Prostate gland (tissue), 2 donors: ENCODE results near the gene PPARA. TPM values are rescaled to one million over a fixed set of nuclear protein-coding genes. Genes with fewer than 3 reads are reported as not detected.

Experiments used
- DNase-seq: peaks from one replicate; pipeline ENCODE4 v3.0.0-alpha.2; 2019; ENCODE audit warnings: low spot score
- H3K27ac ChIP-seq, 2 donors: fragments of 200-600 bp; sonication (generic); 2 replicates each; pipeline ENCODE4 v1.5.1; 2017 to 2019
- H3K27me3 ChIP-seq: fragments of 200-600 bp; sonication (generic); replicated peaks from 2 replicates; pipeline ENCODE4 v1.5.1; 2019; ENCODE audit not compliant: insufficient read depth
- H3K36me3 ChIP-seq, 2 donors: fragments of 200-600 bp; sonication (generic); 1 replicate in 1 of 2; 2 replicates in 1 of 2; pipeline versions ENCODE4 v1.5.1 to v1.8.1; 2017 to 2019
- H3K4me1 ChIP-seq: fragments of 200-600 bp; sonication (generic); replicated peaks from 2 replicates; pipeline ENCODE4 v1.5.1; 2019
- H3K4me3 ChIP-seq, 2 donors: fragments of 200-600 bp; sonication (generic); 2 replicates each; pipeline ENCODE4 v1.5.1; 2017 to 2019
- H3K9me3 ChIP-seq: fragments of 200-600 bp; sonication (generic); 2 replicates; pipeline ENCODE4 v1.5.1; 2017
- CTCF ChIP-seq, 4 experiments: fragments of 200-600 bp in 2 of 4; fragments of 450-650 bp in 2 of 4; sonication (generic) in 2 of 4; IDR thresholded peaks; 1 replicate in 3 of 4; 2 replicates in 1 of 4; pipeline ENCODE4 v1.5.1; 2016 to 2019; ENCODE audit warnings: antibody characterized with exemption in 4 of 4, mild to moderate bottlenecking in 2 of 4, moderate library complexity in 2 of 4
- POLR2A ChIP-seq: fragments of 450-650 bp; IDR thresholded peaks from one replicate; pipeline ENCODE4 v1.6.1; 2016; ENCODE audit warnings: antibody characterized with exemption, mild to moderate bottlenecking
- POLR2AphosphoS5 ChIP-seq: sonication (generic); formaldehyde crosslinking; IDR thresholded peaks from one replicate; pipeline ENCODE4 v1.6.1; 2017; ENCODE audit warnings: antibody characterized with exemption
- WGBS: methylation state at CpG from one replicate; pipeline ENCODE4 v1.1.5; 2018; 5-methylcytosine and 5-hydroxymethylcytosine counted together
- intact Hi-C: fragments of 100-400 bp; cut with DNase I; formaldehyde crosslinking; loops from one replicate; pipeline ENCODE4 v1.14.2; 2022
- total RNA-seq, 2 donors: library from RNA; depleted of rRNA; stranded (reverse); fragments of >200 nt; gene quantifications; one replicate each; pipeline ENCODE4 v1.1.0, GENCODE V29; 2016

The PPARA gene
- total RNA-seq, 2 donors from 2014 or later: 21.2 to 27.3 TPM

GRCh38 chr22:46120420-46120737 lies 29.9 kb upstream of the PPARA start:
- Histone ChIP-seq H3K4me1 (peaks cover 6% of the 10 kb centered on the region), H3K27ac (peak overlapping the region; percentile 25 to 43), H3K4me3 (no peak overlapping the region), H3K27me3 (no peaks in the 10 kb centered on the region), H3K9me3 (no peaks in the 10 kb centered on the region), H3K36me3 (no peaks in the 10 kb centered on the region)
- intact Hi-C loops: loop anchor here (5.0 kb wide), 1 partner anchor 177 kb away; the partner anchor contains the start of gene GTSE1
- DNase-seq: no peak
- WGBS: 32% methylated on average over 7 of the region's 7 CpGs
- TF ChIP-seq POLR2A: no peak
- TF ChIP-seq POLR2AphosphoS5: peak; percentile 48

GRCh38 chr22:46121079-46121478 lies 29.2 kb upstream of the PPARA start:
- H3K4me1 ChIP-seq: peaks cover 6% of the 10 kb centered on the region
- intact Hi-C loops: loop anchor here (5.0 kb wide), 1 partner anchor 176 kb away; the partner anchor contains the start of gene GTSE1
- H3K27ac ChIP-seq: no peak overlapping the region
- WGBS: 69% methylated on average over 6 of the region's 6 CpGs
- no peak for TF ChIP-seq POLR2A
- TF ChIP-seq POLR2AphosphoS5: no peak
- TF ChIP-seq CTCF (IDR thresholded peaks at IDR 0.05): no peak
- H3K36me3 ChIP-seq: no peaks in the 10 kb centered on the region
- no peak for DNase-seq
- no peak overlapping the region for H3K4me3 ChIP-seq
- no peaks in the 10 kb centered on the region for H3K9me3 ChIP-seq
- H3K27me3 ChIP-seq: no peaks in the 10 kb centered on the region

GRCh38 chr22:46121523-46122287 lies 28.6 kb upstream of the PPARA start:
- TF ChIP-seq POLR2A (no peak), POLR2AphosphoS5 (no peak), CTCF (IDR thresholded peaks at IDR 0.05) (no peak)
- H3K4me1 ChIP-seq: peaks cover 6% of the 10 kb centered on the region
- H3K4me3 ChIP-seq: no peak overlapping the region
- intact Hi-C loops: loop anchor here (5.0 kb wide), 1 partner anchor 176 kb away; the partner anchor contains the start of gene GTSE1
- H3K36me3 ChIP-seq: no peaks in the 10 kb centered on the region
- H3K9me3 ChIP-seq: no peaks in the 10 kb centered on the region
- 72% methylated on average over 10 of the region's 11 CpGs for WGBS
- no peak overlapping the region for H3K27ac ChIP-seq
- DNase-seq: no peak
- no peaks in the 10 kb centered on the region for H3K27me3 ChIP-seq

- H3K4me3 ChIP-seq: no peak overlapping the region
Measured at GRCh38 chr22:46122511-46122971, 27.8 kb upstream of the PPARA start.

More at GRCh38 chr22:46122511-46122971, 27.8 kb upstream of the PPARA start:
- Histone ChIP-seq H3K27ac (no peak overlapping the region), H3K36me3 (no peaks in the 10 kb centered on the region), H3K4me1 (peaks cover 6% of the 10 kb centered on the region), H3K27me3 (no peaks in the 10 kb centered on the region), H3K9me3 (no peaks in the 10 kb centered on the region)
- intact Hi-C loops: loop anchor here (5.0 kb wide), 1 partner anchor 175 kb away; the partner anchor contains the start of gene GTSE1
- DNase-seq: no peak
- 9% methylated on average over 21 of the region's 24 CpGs for WGBS
- TF ChIP-seq CTCF (IDR thresholded peaks at IDR 0.05) (peak; percentile 90 to 96 (median 96)), POLR2A (no peak), POLR2AphosphoS5 (peak; percentile 52)
